ENCODE results near the gene ITGA7. TPM values are rescaled to one million over a fixed set of nuclear protein-coding genes. Genes with fewer than 3 reads are reported as not detected.

ITGA7 gene
- total RNA-seq, 1 experiment from 2014 or later, result 96.2 TPM

- TF ChIP-seq GTF2I (CRISPR knock-in tag; conservative IDR thresholded peaks at IDR 0.05), result no peak
- no peak for TF ChIP-seq MLX (CRISPR knock-in tag; IDR thresholded peaks at IDR 0.05)
- TF ChIP-seq NR1H2 (CRISPR knock-in tag; IDR thresholded peaks at IDR 0.05), result no peak
- no peak for TF ChIP-seq HMGXB4 (CRISPR knock-in tag; IDR thresholded peaks at IDR 0.05)
These were observed 8.1 kb downstream of the ITGA7 start (continued) for GRCh38 chr12:55699471-55700055.

- TF ChIP-seq CTCF (IDR thresholded peaks at IDR 0.05), result no peak
- TF ChIP-seq JUN (CRISPR knock-in tag; IDR thresholded peaks at IDR 0.05), result no peak
- no peak for TF ChIP-seq ZNF425 (CRISPR knock-in tag; conservative IDR thresholded peaks at IDR 0.05)
- TF ChIP-seq ZNF138 (CRISPR knock-in tag; conservative IDR thresholded peaks at IDR 0.05), result no peak
- TF ChIP-seq ZNF512 (CRISPR knock-in tag; IDR thresholded peaks at IDR 0.05; ENCODE audit: borderline replicate concordance), result no peak
- no peak for TF ChIP-seq ZMAT4 (CRISPR knock-in tag; IDR thresholded peaks at IDR 0.05)
- no peak for TF ChIP-seq E2F1 (CRISPR knock-in tag; IDR thresholded peaks at IDR 0.05)
- no peaks in the 10 kb centered on the region for H3K4me1 Mint-ChIP-seq
- no peak overlapping the region for H3K4me3 Mint-ChIP-seq
- H3K36me3 Mint-ChIP-seq, result peaks cover 11% of the 10 kb centered on the region
- CTCF ChIA-PET, result interaction anchor here (0.8 kb wide), 1 partner anchor 17 kb away, joined by 3 read pairs; a partner anchor contains a TSS
- ATAC-seq (no peak), DNase-seq (ENCODE audit: low spot score) (no peak)
- no peaks in the 10 kb centered on the region for H3K27me3 Mint-ChIP-seq (ENCODE audit: low read depth)
- POLR2A ChIA-PET, result interaction anchor here (0.6 kb wide), 1 partner anchor 43 kb away, joined by 4 read pairs; no protein-coding TSS in a partner anchor
- H3K27ac Mint-ChIP-seq, result no peak overlapping the region
- no peaks in the 10 kb centered on the region for H3K9me3 Mint-ChIP-seq
These were observed 8.7 kb downstream of the ITGA7 start for GRCh38 chr12:55698965-55699364.
